ENCODE measurements around the gene NF1.

The NF1 gene

GRCh38 chr17:31094600-31095235 lies at the start of gene NF1:
Gene NF1 (plus strand): TSS chr17:31094977. CDS start chr17:31095310, 333 bp downstream.
- peak; percentile 98 for DNase-seq

DNA sequence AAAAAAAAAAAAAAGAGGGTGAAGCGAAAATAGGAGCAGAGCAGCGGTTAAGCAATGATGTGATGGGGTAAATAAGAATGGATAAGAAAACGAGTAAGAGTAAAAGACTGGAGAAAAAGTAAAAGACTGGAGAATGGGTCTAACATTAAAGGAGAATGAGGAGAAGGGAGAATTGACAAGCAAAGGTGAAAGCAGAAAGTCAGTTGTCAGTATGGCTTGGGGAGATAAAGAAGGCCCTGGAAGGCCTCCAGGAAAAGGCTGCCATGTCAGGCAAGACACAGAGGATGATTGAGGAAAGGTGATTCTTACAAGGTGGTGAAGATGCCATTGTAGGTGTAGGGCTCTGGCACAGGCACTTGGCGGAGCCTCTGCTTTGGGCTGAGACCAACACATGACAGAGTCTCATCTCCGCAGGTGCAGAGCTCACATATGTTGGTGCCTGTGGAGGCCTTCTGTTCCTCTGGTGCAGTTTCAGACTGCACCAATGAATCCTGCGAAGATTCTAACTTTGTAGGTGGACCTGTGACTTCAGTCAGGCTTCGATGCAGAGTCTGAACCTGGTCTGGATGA lies 47.8 kb upstream of the NF1 start:
- peak; percentile 40 for DNase-seq

DNA sequence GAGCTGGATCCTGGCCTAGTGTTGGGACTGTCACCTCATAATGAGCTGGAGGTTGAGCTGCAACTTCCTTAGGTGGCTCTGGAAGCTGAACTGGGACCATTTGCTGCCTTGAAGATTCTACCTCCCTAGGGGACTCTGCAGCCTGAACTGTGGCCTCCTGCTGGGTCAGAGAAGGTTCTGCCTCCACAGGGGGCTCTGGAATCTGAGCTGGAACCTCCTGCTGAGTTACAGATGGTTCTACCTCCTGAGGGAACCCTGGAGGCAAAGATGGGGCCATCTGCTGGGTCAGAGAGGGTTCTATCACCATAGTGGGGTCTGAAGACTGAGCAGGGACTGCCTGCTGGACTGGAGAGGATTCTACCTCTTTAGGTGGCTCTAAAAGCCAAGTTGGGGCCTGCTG lies 46.6 kb upstream of the NF1 start:
- DNase-seq, result no peak

- DNase-seq, result peak; percentile 56
Observed at GRCh38 chr17:31048780-31049179, 46.0 kb upstream of the NF1 start.

DNA sequence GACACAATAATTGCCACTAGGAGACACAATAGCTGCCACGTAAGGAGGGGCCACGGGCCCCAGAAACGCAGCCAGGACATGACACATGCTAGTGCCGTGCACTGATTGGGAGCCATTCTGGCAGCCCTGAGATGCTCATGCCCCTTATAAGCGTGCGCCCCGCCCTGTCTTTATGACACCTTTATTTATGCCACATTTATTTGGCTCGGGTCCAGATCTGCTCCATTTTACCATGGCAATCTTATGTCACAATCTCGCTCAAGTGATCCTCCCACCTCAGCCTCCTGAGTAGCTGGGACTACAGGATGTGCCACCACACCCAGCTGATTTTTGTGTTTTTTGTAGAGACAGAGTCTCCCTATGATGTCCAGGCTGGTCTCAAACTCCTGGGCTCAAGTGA lies 43.8 kb upstream of the NF1 start:
- no peak for DNase-seq

GRCh38 chr17:31051506-31051905 lies 43.3 kb upstream of the NF1 start:
- DNase-seq, result peak; percentile 18

DNA sequence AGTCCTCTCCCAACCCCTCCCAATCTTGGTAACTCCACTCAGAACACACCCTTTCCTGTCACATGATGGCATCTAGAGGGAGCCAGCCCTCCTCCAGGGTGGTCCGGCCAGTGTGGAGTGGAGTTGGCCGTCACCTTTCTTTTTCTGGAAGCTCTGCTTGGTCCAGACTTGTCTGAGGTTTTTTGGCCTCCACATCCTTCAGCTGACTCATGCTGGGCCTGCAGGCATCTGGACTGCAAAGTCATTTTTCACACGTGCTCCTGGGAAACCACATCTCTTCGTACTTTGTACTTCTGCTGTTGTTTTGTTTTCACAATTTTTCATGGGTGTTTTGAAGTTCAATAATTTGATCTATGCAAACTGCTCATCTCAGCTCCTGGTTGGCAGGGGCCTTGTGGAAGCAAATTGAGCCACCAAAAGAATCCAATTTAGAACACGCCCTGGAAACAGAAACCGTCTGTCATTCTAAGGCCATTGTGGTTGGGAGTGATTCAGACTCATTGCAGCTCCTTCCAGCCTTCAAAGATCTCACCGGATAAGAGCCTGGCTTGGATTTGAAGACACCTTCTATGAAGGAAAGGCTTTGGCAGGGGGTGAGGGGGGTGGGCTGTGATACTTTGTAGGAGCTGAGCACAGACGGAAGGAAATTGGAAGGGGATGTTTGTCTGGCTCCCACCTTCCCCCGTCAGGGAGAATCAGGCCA lies 42.4 kb upstream of the NF1 start:
- DNase-seq, result peak; percentile 56

DNA sequence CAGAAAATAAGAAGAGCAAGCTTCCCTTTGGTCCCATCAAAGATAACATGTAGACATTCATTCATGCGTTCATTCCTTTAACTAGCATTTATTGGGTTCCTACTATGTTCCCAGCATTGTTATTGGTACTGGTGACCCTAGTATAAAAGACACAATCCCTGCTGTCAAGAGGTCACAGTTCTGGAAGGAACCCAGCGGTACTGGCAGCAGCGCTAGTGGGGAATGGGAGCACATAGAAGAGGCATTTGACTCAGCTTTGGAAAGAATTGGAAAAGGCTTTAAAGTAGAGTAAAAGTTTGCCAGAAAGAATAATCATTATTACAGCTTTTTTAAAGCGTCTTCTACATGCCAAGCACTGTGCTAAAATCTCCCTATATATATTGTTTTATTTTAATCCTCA lies 41.7 kb upstream of the NF1 start:
- DNase-seq, result no peak

- no peak for DNase-seq
Observed at GRCh38 chr17:31054761-31055160, 40.0 kb upstream of the NF1 start.

DNA sequence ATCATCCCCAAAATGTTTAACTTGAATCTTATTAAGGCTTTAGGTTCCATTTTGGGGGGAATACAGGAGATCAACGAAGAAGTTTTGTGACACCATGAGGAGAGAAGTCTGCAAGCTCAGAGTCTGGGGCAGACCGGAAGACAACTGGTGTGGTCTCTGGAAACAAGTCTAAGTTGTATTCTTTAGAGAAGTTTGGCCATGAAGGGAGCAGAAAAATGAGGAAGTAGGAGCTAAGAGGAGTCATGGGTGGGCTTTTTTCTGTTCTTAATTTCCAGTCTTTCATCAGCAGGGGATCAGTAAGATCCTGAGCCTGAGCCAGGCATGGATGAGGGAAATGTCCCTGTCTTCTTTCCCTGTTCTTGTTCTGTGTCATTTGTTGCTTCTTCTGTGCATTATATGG lies 35.8 kb upstream of the NF1 start:
- peak; percentile 46 for DNase-seq

- DNase-seq, result no peak
Observed at GRCh38 chr17:31060791-31061550, 33.8 kb upstream of the NF1 start.

DNA sequence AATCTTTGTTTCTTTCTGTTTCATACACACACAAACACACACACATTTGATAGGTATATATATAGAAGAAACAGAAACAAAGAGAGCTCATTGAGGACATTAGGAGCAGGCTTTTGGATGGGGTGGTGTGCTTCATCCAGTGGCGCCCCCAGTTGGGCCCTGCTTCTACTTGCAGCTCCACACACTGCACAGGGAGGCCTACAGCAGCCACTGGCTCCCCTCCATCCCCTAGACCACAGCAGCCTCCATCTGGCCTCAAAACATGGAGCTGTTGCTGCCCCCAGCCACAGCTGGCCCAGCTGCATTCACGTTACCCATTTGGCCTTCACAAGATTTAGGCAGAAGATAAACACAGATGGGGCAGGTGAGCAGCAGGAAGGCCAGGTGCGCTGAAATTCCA lies 33.1 kb upstream of the NF1 start:
- DNase-seq, result peak; percentile 52

GRCh38 chr17:31062346-31062745 lies 32.4 kb upstream of the NF1 start:
- no peak for DNase-seq

DNA sequence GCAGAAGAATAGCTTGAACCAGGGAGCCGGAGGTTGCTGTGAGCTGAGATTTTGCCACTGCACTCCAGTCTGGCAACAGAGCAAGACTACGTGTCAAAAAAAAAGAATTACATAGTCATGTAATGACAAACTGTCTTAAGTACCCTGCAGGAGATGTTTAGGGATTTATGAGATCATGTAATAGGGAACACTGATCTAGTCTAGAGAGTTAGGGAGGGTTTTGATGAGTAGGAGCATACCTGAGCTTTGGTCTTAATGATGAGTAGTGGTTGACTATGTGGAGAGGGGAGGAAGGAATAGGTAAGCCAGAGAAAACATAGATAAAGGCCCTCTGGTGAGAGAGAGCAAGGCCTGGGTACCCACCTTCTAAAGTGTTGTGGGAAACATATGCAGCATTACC lies 30.1 kb upstream of the NF1 start:
- no peak for DNase-seq

- no peak for DNase-seq
Observed at GRCh38 chr17:31067691-31068184, 27.0 kb upstream of the NF1 start.

DNA sequence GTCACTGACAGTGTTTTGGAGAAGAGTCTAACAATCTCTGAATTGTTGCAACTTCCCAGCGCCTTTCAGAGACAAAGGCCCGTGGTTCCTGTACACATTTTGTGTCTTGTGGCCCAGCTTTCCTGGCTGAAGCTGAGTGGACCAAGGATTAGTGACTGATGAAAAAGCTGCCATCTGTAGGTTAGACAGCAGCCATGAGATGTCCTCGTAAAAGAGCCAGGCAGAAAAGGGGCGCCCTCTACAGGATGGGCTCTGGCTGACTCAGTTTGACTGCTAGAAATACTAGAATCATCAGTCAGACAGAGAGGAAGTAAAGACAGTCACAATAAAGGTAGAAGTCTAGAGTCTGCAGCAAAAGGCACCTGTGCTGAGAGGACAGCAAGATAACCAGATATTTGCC lies 26.5 kb upstream of the NF1 start:
- DNase-seq, result peak; percentile 82

- no peak for DNase-seq
Observed at GRCh38 chr17:31072186-31072585, 22.6 kb upstream of the NF1 start.

DNA sequence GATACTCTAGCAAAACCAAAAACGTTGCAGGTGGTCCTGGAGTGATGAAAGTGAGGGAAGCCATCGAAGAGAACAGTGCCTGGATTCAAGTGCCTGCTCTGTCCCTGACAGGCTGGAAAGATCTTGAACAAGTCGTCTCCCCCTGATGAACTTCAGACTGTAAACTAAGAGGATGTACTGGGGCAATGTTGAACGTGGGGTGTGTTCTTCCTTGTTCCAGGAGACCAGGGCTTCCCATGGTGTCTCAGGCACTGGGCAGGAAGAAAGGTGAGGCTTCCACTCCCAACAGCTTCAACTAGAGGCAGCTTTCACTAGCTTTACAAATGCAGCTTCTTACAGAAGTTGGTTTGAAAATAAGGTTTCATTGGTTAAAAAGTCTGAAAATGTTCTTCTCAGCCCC lies 21.4 kb upstream of the NF1 start:
- DNase-seq, result no peak

DNA sequence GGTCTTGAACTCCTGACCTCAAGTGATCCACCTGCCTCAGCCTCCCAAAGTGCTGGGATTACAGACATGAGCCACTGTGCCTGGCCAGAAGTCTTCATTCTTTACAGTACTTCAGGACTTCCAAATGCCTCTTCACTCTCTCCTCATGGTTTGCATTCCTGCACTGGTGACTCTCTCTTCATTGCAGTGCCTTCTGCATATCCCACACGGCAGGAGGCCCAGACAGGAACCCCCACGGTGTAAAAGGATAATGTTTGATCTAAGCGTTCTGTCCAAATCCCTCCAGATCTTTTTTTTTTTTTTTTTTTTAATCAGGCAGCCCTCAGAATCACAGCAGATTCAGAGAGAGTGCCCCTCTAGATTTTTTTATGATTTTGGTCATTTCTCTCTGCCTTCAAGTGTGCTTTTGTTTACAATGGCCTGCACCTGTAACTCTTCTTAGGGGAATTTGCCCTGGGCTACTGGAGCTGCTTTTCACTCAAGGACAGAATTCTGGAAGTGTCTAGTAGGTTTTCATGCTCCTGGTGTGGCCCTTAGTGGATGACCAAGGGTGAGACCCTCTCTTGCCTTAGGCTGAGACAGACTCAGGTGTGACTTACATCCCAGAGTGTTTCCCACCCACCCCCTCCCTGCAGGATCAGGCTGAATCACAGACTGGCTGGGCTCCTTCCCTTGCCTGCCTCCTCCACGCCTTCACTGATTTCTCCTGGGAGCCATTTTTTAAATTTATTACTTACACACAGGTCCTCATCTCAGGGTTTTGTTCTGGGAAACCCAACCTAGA lies 19.8 kb upstream of the NF1 start:
- DNase-seq, result no peak

DNA sequence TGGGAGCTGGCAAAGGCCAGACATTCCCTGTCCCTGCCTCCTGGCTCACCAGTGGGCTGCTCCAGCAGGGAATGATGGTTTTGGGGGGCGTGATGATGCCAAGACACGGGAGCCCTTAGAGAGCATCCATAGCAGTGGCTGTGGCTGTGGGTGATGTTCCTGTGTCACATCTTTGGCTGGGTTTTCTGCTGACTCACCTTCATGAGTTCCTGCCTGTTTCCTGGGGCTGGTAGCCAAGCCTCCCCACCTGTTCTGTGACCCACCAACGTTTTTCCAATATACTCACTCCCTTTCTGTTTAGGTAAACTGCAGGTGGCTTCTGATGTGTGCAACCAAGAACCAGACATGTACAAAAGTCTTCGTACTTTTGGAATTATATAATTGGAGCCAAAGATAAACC lies 16.5 kb upstream of the NF1 start:
- peak; percentile 25 for DNase-seq

GRCh38 chr17:31079731-31080130 lies 15.0 kb upstream of the NF1 start:
- no peak for DNase-seq

- DNase-seq, result peak; percentile 24
Observed at GRCh38 chr17:31085563-31085962, 9.2 kb upstream of the NF1 start.

DNA sequence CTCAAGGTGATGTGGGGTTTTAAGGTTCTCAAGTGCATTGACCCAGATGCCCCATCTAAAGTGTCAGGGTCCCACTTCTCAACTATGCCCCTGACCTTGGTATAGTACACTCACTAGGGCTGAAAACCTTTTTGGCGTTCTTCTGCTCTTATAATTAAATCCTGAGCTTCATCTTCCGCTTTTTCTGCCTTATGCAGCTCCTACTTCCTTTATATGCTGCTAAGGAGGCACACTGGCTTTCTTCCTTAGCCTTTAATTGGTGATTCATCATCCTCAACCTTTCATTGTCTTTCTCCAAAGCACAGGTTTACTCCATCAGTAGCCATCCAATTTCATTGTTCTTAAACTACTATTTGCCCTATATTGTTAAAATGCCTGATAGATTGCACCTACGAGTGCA lies 5.3 kb upstream of the NF1 start:
- no peak for DNase-seq

All from hematopoietic multipotent progenitor cell treated with erythropoietin and hydrocortisone succinate and interleukin-3 and kit ligand, for 6 days (in vitro differentiated cells).